Cerebellar nuclear complex (tissue), 1 donor: ENCODE results near the gene GFPT1.

Experiments
- DNase-seq, 2 experiments: peaks; one replicate each; lab custom pipeline; 2025; lab: John Stamatoyannopoulos, UW

The GFPT1 gene

DNA sequence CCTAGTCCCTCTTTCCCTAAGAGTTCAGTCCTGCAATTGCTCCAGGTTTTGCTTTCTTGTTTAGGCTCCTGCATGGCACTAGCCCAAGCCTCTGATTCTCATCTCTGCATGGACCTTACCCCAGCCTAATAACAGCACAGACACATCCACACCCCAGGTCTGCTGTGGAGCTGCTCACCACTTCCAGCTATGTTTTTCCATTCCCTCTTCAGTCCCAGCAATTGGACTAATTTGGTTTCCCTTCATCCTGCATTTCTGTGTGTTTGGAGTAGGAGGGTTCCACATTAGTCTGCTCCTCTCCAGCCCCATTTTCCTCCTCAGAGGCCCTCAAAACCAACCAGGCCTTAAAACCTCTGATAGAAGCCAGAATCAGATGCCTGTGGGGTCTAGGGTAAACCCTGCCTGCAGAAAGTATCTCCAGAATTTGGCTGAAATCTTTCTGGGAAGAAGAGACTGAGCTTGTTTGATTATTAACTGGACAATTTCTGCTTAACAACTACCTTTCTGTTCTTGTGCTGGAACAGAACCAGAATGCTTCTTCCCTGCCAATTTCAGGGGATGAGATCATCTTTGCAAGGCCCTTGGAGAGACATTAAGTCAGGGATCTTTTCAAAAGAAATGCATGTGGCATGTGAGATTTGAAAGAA lies 95.9 kb downstream of the GFPT1 start:
- no peak for DNase-seq

DNA sequence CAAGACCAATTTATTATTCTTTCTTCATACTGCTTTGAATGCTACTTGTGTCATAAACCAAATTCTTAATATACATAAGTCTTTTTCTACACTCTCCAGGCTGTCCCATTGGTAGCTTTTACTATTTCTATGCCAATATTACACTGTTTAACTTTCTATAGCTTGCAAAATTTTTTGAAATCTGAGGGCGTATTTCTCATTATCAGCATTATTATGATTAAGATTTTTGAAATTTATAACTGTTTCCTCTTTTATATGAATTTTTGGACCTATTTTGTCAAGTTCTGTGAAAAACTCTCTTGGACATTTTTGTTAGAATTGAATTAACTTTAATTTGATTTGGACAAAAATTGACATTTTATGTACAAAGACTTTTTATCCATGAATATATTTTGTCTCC lies 98.6 kb downstream of the GFPT1 start:
- no peak for DNase-seq

GRCh38 chr2:69287544-69287943 lies 99.5 kb downstream of the GFPT1 start:
- no peak for DNase-seq

DNA sequence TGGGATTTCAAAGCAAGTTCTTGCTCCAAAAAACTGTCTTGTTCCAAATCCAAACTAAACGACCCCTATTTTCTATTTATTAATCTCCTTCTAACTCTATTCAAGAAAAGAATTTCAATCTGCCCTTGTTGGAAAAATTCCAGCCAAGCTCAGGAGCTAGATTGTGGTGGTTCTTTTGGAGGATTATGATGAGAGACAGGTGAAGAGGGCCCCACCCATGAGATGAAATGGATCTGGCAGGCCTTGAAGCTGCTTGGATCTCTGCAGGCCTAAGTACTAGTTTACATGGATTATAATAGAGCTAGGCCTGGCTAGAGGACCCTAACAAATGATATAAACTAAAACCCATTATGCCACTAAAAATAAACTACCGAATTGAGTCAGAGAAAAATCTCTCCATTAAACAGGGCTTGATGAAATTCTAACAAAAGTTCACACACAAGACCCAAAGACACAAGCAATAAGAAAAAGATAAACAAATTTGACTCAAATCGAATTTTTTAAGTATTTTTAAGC lies 101.6 kb downstream of the GFPT1 start:
- no peak for DNase-seq

GRCh38 chr2:69280796-69281412 lies 106.1 kb downstream of the GFPT1 start:
- no peak for DNase-seq

GRCh38 chr2:69279931-69280681 lies 106.9 kb downstream of the GFPT1 start:
- no peak for DNase-seq

- no peak for DNase-seq
These were observed 107.8 kb downstream of the GFPT1 start for GRCh38 chr2:69279211-69279610.

GRCh38 chr2:69278366-69278765 lies 108.7 kb downstream of the GFPT1 start:
- DNase-seq: no peak

- DNase-seq: no peak
These were observed 111.5 kb downstream of the GFPT1 start for GRCh38 chr2:69275490-69275889.

- no peak for DNase-seq
These were observed 114.1 kb downstream of the GFPT1 start for GRCh38 chr2:69272803-69273471.

DNA sequence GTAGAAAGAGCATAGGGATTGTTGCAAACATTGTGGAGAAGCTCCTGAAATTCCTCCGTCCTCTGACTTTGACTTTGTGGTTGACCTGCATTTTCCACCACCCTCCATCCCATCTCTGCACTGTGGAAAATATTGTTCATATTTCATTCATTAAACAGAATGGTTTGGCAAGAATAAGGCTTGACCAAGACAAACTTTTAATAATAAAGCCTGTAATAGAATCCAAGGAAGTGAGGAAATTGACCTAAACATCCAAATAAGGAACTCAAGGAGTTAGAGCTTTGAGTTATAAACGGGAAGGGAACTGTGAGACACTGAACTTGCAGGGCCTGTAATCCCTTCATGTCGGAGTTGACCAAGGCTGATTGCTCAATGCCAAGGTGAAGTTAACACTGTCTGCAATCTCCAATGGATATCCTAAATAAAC lies 115.2 kb downstream of the GFPT1 start:
- no peak for DNase-seq
